Loucy (cell line): ENCODE results near the gene CACHD1.

Experiments
- H2AFZ ChIP-seq: fragments of 200-600 bp; sonication (generic); 2 replicates; pipeline ENCODE4 v1.6.0; 2016; ENCODE audit warnings: antibody characterized with exemption, mild to moderate bottlenecking, low read length, moderate library complexity
- H3F3A ChIP-seq: fragments of 200-600 bp; 2 replicates; pipeline ENCODE4 v1.6.0; 2016; ENCODE audit warnings: antibody characterized with exemption, low read depth, mild to moderate bottlenecking
- H3K27me3 ChIP-seq: fragments of 200-600 bp; sonication (generic); 2 replicates; pipeline ENCODE4 v1.6.1; 2014; ENCODE audit warnings: low read length, mild to moderate bottlenecking; ENCODE audit not compliant: insufficient read depth, poor library complexity, severe bottlenecking
- H3K36me3 ChIP-seq: fragments of 200-600 bp; sonication (generic); 2 replicates; pipeline ENCODE4 v1.6.1; 2016; ENCODE audit warnings: low read length; ENCODE audit not compliant: insufficient read depth
- H3K4me1 ChIP-seq: fragments of 200-600 bp; sonication (generic); 2 replicates; pipeline ENCODE4 v1.5.1; 2014; ENCODE audit warnings: low read length, mild to moderate bottlenecking; ENCODE audit not compliant: insufficient read depth, poor library complexity, severe bottlenecking
- H3K4me2 ChIP-seq: fragments of 200-600 bp; sonication (generic); 2 replicates; pipeline ENCODE4 v1.6.0; 2014; ENCODE audit warnings: antibody characterized with exemption, low read length, low read depth, mild to moderate bottlenecking; ENCODE audit not compliant: poor library complexity, severe bottlenecking
- H3K4me3 ChIP-seq: fragments of 200-600 bp; sonication (generic); 2 replicates; pipeline ENCODE4 v1.5.1; 2014; ENCODE audit warnings: low read length, mild to moderate bottlenecking, mixed read lengths; ENCODE audit not compliant: poor library complexity, severe bottlenecking
- H3K79me2 ChIP-seq: fragments of 200-600 bp; sonication (generic); 2 replicates; pipeline ENCODE4 v1.6.1; 2014; ENCODE audit warnings: low read length; ENCODE audit not compliant: insufficient read depth
- H3K9ac ChIP-seq: fragments of 200-600 bp; sonication (generic); 2 replicates; pipeline ENCODE4 v1.6.0; 2014; ENCODE audit warnings: mild to moderate bottlenecking, low read depth, low read length, moderate library complexity; ENCODE audit not compliant: poor library complexity, severe bottlenecking
- H3K9me2 ChIP-seq: fragments of 200-600 bp; sonication (generic); replicated peaks from 2 replicates; pipeline ENCODE4 v1.6.1; 2016; ENCODE audit warnings: low read depth, low read length, mixed read lengths
- H3K9me3 ChIP-seq: fragments of 200-600 bp; sonication (generic); 2 replicates; pipeline ENCODE4 v1.6.1; 2014; ENCODE audit warnings: mild to moderate bottlenecking, antibody characterized with exemption, low read length, low read depth; ENCODE audit not compliant: insufficient read depth
- H4K20me1 ChIP-seq: fragments of 200-600 bp; sonication (generic); 2 replicates; pipeline ENCODE4 v1.6.0; 2014; ENCODE audit warnings: antibody characterized with exemption, low read length, mild to moderate bottlenecking; ENCODE audit not compliant: insufficient read depth, poor library complexity, severe bottlenecking
- EZH2phosphoT487 ChIP-seq: fragments of 200-600 bp; IDR thresholded peaks from 2 replicates; pipeline ENCODE4 v1.6.1; 2018; ENCODE audit warnings: antibody characterized with exemption, mild to moderate bottlenecking, moderate library complexity, borderline replicate concordance
- TF ChIP-seq, protein P1 (sequence below): fragments of 200-600 bp; sonication (generic); conservative IDR thresholded peaks from 2 replicates; pipeline ENCODE4 v1.5.1; 2014; ENCODE audit warnings: mild to moderate bottlenecking, antibody characterized with exemption, low read length

CACHD1 gene

DNA sequence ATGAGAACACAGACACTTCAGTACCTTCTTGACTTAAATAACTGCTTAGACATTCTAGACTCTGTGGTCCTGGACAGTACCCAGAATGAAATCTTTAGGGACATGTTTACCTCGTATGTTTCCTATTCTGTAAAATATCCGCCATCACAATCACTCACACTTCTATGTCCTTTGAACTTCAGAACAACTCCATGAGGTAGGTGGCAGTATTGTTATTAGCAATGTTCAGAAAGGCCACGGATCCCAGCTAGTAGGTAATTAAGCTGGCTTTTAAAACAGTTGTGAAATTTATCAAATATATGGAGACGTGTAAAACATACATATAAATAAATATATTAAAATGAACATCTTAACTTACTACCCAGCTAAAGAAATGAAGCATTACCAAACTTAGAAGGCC, 83.4 kb downstream of the CACHD1 start:
- Histone ChIP-seq H3K36me3 (peaks cover 17% of the 10 kb centered on the region), H3K9ac (no peak overlapping the region), H3F3A (no peaks in the 10 kb centered on the region), H2AFZ (no peak overlapping the region), H3K79me2 (peaks cover 5% of the 10 kb centered on the region; the same call in 1 of the 2 replicates), H4K20me1 (peaks cover 11% of the 10 kb centered on the region), H3K9me2 (no peaks in the 10 kb centered on the region), H3K27me3 (no peaks in the 10 kb centered on the region), H3K4me1 (peaks cover 28% of the 10 kb centered on the region), H3K9me3 (no peaks in the 10 kb centered on the region; the same call in 1 of the 2 replicates), H3K4me2 (no peak overlapping the region), H3K4me3 (no peak overlapping the region)
- TF ChIP-seq, protein P1, sequence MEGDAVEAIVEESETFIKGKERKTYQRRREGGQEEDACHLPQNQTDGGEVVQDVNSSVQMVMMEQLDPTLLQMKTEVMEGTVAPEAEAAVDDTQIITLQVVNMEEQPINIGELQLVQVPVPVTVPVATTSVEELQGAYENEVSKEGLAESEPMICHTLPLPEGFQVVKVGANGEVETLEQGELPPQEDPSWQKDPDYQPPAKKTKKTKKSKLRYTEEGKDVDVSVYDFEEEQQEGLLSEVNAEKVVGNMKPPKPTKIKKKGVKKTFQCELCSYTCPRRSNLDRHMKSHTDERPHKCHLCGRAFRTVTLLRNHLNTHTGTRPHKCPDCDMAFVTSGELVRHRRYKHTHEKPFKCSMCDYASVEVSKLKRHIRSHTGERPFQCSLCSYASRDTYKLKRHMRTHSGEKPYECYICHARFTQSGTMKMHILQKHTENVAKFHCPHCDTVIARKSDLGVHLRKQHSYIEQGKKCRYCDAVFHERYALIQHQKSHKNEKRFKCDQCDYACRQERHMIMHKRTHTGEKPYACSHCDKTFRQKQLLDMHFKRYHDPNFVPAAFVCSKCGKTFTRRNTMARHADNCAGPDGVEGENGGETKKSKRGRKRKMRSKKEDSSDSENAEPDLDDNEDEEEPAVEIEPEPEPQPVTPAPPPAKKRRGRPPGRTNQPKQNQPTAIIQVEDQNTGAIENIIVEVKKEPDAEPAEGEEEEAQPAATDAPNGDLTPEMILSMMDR = peak; percentile 36
- TF ChIP-seq EZH2phosphoT487 = no peak

GRCh38 chr1:64555947-64556346, 86.0 kb downstream of the CACHD1 start:
- H3K36me3 ChIP-seq = peaks cover 31% of the 10 kb centered on the region
- no peaks in the 10 kb centered on the region for H3K9me2 ChIP-seq
- TF ChIP-seq, protein P1 = no peak
- no peak for TF ChIP-seq EZH2phosphoT487
- no peak overlapping the region for H3K4me2 ChIP-seq
- no peaks in the 10 kb centered on the region for H3K27me3 ChIP-seq
- H3K4me1 ChIP-seq = peaks cover 16% of the 10 kb centered on the region
- no peak overlapping the region for H3K4me3 ChIP-seq
- H3K9ac ChIP-seq = no peak overlapping the region
- no peak overlapping the region for H2AFZ ChIP-seq
- H3K79me2 ChIP-seq = no peaks in the 10 kb centered on the region
- no peaks in the 10 kb centered on the region for H4K20me1 ChIP-seq
- no peaks in the 10 kb centered on the region; the same call in 1 of the 2 replicates for H3K9me3 ChIP-seq
- 0 out of 2 replicates have a peak, but pooled peaks cover 5% of the 10 kb centered on the region for H3F3A ChIP-seq

GRCh38 chr1:64561993-64562392, 92.1 kb downstream of the CACHD1 start:
- no peaks in the 10 kb centered on the region for H3K79me2 ChIP-seq

More at GRCh38 chr1:64561993-64562392, 92.1 kb downstream of the CACHD1 start:
- Histone ChIP-seq H3K9me2 (no peaks in the 10 kb centered on the region), H4K20me1 (no peaks in the 10 kb centered on the region), H3K4me3 (no peak overlapping the region), H3K9ac (no peak overlapping the region), H3K9me3 (peaks cover 11% of the 10 kb centered on the region; the same call in 1 of the 2 replicates), H3F3A (0 out of 2 replicates have a peak, but pooled peaks cover 5% of the 10 kb centered on the region), H3K4me1 (no peaks in the 10 kb centered on the region), H3K4me2 (no peak overlapping the region), H3K36me3 (peaks cover 31% of the 10 kb centered on the region), H3K27me3 (no peaks in the 10 kb centered on the region), H2AFZ (no peak overlapping the region)
- TF ChIP-seq, protein P1 = no peak
- no peak for TF ChIP-seq EZH2phosphoT487
